ENCODE results near the gene ADPRS.

The ADPRS gene

GRCh38 chr1:36097693-36098585, 9.2 kb downstream of the ADPRS start:
- FAIRE-seq, result no peak
- no peak for TF ChIP-seq CTCF (IDR thresholded peaks at IDR 0.05; ENCODE audit: insufficient read depth, missing control alignments)
- no peak for DNase-seq (ENCODE audit: insufficient read length, low spot score)

- DNase-seq (ENCODE audit: insufficient read length, low spot score) (no peak), FAIRE-seq (no peak)
- no peak for TF ChIP-seq CTCF (IDR thresholded peaks at IDR 0.05; ENCODE audit: insufficient read depth, missing control alignments)
Measured at GRCh38 chr1:36098650-36099365, 10.1 kb downstream of the ADPRS start.

GRCh38 chr1:36099681-36100341, 11.1 kb downstream of the ADPRS start:
- TF ChIP-seq CTCF (IDR thresholded peaks at IDR 0.05; ENCODE audit: insufficient read depth, missing control alignments), result peak; percentile 91
- FAIRE-seq, result no peak
- DNase-seq (ENCODE audit: insufficient read length, low spot score), result peak; percentile 71

- no peak for DNase-seq (ENCODE audit: insufficient read length, low spot score)
- FAIRE-seq, result no peak
- no peak for TF ChIP-seq CTCF (IDR thresholded peaks at IDR 0.05; ENCODE audit: insufficient read depth, missing control alignments)
Measured at GRCh38 chr1:36100376-36100775, 11.7 kb downstream of the ADPRS start.

- TF ChIP-seq CTCF (IDR thresholded peaks at IDR 0.05; ENCODE audit: insufficient read depth, missing control alignments), result no peak
- DNase-seq (ENCODE audit: insufficient read length, low spot score) (no peak), FAIRE-seq (no peak)
Measured at GRCh38 chr1:36101546-36101945, 12.9 kb downstream of the ADPRS start.

GRCh38 chr1:36106269-36106668, 17.6 kb downstream of the ADPRS start:
- FAIRE-seq (no peak), DNase-seq (ENCODE audit: insufficient read length, low spot score) (no peak)
- no peak for TF ChIP-seq CTCF (IDR thresholded peaks at IDR 0.05; ENCODE audit: insufficient read depth, missing control alignments)
